CD4-positive, alpha-beta T cell treated with Interleukin-15 for 4 hours (primary cell): ENCODE results near the gene PCDHB15.

Source experiments
- DNase-seq: peaks from one replicate; pipeline ENCODE4 v3.0.0-alpha.2; 2020; ENCODE audit warnings: low spot score

PCDHB15 gene

DNA sequence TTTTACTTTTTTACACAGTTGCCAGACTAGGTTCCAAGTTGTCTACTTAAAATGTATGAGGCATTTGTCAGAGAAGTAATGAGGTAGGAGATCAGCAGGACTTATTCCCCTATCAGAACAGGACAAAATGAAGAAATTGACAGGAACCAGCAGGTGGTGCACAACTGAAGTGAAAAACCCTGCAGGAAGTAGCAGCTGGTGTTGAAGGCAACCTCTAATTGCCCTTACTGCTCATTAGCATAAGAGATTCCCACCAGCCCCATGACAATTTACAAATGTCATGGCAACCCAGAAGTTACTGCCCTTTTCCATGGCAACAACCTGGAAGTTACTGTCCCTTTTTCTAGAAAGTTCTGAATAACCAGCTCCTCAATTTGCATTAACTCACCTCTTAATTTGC, 5.4 kb downstream of the PCDHB15 start:
- no peak for DNase-seq

DNA sequence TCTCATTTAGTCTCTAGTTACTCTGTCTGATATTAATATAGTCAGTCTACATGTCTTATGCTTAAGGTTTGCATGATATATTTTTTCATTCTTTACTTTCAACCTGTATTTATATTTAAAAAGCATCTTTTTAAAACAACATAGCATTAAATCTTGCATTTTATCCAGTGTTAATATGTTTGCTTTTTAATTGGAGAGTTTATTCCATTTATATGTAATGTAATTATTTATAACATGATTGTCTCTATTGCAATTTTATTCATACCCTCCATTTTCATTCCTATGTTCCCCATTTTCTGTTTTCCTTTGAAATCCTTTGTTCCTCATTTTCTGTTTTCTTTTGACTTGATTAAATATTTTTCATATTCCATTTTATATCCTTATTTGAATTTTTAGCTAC, 13.3 kb downstream of the PCDHB15 start:
- no peak for DNase-seq

DNA sequence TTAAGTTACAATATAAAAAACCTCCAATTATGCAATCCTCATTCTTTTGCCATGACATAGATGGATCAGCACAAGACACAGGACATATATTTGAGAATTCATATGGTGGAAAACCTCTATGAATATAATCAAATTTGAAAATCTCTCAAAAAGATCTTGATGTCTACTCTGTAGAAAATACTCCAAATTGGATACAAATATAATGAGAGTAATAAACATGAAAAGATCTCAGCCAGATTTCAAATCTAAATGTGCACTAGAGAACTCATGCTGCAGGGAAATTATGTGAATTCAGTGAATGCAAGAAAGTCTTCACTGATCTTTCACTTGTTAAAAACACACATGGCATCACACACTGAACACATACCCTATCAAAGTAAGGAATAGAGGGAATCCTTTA, 13.8 kb downstream of the PCDHB15 start:
- no peak for DNase-seq

DNA sequence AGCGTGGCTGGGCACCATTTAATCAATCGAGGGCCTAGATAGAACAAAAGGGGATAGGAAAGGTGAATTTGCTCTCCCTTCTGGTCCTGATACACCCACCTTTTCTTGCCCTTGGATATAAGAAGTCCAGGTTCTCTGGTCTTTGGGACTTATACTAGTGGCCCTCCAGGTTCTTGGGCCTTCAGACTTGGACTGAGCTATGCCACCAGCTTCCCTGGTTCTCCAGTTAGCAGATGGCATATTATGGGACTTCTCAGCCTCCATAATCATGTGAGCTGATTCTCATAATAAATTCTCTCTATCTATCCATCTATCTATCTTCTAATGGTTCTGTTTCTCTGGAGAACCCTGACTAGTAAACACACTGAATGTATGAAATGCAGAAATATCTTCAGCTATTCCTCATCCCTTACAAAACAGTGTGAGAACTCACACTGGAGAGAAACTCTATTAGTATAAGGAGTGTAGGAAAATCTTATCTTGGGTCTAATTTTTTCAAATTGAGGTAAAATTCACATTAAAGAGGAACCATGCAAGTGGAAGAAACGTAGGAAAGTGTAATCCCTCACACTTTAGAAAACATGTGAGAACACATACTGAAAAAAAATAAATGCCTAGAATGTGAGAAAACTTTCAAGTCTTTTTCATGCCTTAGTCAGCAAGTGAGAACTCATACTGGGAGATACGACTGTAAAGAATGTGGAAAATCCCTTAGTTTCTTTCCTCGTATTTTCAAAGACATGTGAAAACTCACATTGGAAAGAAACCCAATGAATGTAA, 15.5 kb downstream of the PCDHB15 start:
- no peak for DNase-seq

DNA sequence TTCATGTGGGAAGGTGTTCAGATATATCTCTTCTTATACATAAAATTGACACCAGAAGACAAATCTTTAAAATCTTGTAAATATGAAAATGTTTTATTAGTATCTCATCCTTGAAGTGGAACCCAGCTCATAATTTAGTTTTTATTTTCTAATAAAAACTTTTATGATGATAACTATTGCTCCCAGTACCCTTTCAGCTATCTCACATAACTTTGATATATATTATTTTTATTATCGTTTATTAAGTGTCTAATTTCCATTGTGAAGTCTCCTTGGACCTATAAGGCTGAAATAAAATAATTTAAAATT, 16.0 kb downstream of the PCDHB15 start:
- no peak for DNase-seq

DNA sequence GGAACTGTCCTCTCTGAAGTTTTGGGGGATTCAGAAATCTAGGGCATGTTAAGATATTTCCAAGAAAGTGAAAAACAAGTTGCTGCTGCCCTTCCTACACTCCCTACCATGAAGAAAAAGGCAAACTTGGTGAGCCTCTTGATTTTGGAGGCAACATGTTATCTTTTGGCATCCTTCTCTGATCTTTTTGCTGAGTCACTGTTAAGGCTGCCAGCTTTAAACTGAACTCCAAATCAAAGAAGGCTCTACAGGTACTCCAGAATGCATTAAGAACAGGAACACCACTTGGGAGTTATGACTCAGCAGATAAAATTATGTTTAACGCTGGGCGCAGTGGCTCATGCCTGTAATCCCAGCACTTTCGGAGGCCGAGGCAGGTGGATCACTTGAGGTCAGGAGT, 24.0 kb downstream of the PCDHB15 start:
- no peak for DNase-seq

DNA sequence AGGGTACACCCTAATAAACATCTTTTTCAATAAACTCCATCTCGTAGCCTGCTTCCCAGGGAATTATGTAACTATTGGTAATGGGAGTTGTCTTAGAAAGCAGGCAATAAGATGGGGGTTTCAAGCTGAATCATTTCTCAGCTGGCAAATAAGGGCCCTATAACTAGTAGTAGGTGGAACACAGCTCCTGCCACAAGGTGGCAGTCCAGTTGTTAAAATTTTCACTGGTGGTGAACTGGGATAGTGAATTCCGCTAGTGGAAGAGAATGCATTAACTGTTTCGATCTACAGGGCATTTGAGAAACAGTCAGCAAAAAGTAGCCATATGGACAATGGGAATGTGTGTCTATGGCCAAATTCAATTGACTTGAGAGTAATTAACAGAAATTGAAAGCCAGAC, 27.7 kb downstream of the PCDHB15 start:
- DNase-seq: no peak

DNA sequence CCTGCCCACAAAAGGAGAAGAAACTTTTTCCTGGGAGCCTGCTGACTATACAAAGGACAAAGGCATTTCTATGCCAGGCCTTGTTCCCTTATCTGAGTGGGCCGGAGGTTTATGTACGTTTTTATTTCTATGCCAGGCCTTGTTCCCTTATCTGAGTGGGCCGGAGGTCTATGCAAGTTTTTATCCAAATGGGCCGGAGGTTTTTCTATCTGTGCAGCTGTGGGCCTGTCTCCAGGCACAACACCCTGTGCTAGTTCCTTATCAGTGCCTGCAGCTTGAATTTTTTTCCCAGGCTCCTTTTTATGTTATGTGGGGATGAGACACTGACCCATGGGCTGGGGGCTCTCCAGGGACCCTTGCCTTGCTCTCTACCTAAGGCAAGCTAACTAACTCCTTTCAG, 53.2 kb downstream of the PCDHB15 start:
- DNase-seq: no peak
